GM18511 (cell line): ENCODE measurements around the gene PPP3R2.

ENCODE experiments used
- ATAC-seq: cut with Tn5 transposase; IDR thresholded peaks from one replicate; pipeline ENCODE4 v1.9.1; 2021; ENCODE audit warnings: mild to moderate bottlenecking, moderate library complexity; ENCODE audit not compliant: unreplicated experiment

Gene PPP3R2

GRCh38 chr9:101594796-101595195 lies at the start of gene PPP3R2:
TSS of gene PPP3R2 (minus strand) at chr9:101594969. CDS start at chr9:101594921, 48 bp downstream.
- no peak for ATAC-seq

- ATAC-seq: no peak
Measured at GRCh38 chr9:101639785-101640665, 45.3 kb upstream of the PPP3R2 start.

- no peak for ATAC-seq
Measured at GRCh38 chr9:101639311-101639710, 44.5 kb upstream of the PPP3R2 start.

- ATAC-seq: no peak
Measured at GRCh38 chr9:101636247-101636646, 41.5 kb upstream of the PPP3R2 start.

- ATAC-seq: no peak
Measured at GRCh38 chr9:101635473-101635872, 40.7 kb upstream of the PPP3R2 start.

- ATAC-seq: no peak
Measured at GRCh38 chr9:101634741-101635409, 40.1 kb upstream of the PPP3R2 start.

GRCh38 chr9:101632611-101633010 lies 37.8 kb upstream of the PPP3R2 start:
- ATAC-seq: no peak

- no peak for ATAC-seq
Measured at GRCh38 chr9:101631892-101632291, 37.1 kb upstream of the PPP3R2 start.

GRCh38 chr9:101629636-101630035 lies 34.9 kb upstream of the PPP3R2 start:
- no peak for ATAC-seq

GRCh38 chr9:101628173-101628572 lies 33.4 kb upstream of the PPP3R2 start:
- ATAC-seq: no peak

GRCh38 chr9:101626295-101626694 lies 31.5 kb upstream of the PPP3R2 start:
- ATAC-seq: no peak

GRCh38 chr9:101625876-101626275 lies 31.1 kb upstream of the PPP3R2 start:
- no peak for ATAC-seq

- peak; percentile 68 for ATAC-seq
Measured at GRCh38 chr9:101620452-101620851, 25.7 kb upstream of the PPP3R2 start.

GRCh38 chr9:101618698-101619097 lies 23.9 kb upstream of the PPP3R2 start:
- peak; percentile 69 for ATAC-seq

GRCh38 chr9:101605547-101605946 lies 10.8 kb upstream of the PPP3R2 start:
- ATAC-seq: no peak

- no peak for ATAC-seq
Measured at GRCh38 chr9:101604296-101604695, 9.5 kb upstream of the PPP3R2 start.

- ATAC-seq: peak; percentile 82
Measured at GRCh38 chr9:101601904-101602765, 7.4 kb upstream of the PPP3R2 start.

- ATAC-seq: no peak
Measured at GRCh38 chr9:101593345-101593744, 1.4 kb downstream of the PPP3R2 start.

- ATAC-seq: no peak
Measured at GRCh38 chr9:101592788-101593187, 2.0 kb downstream of the PPP3R2 start.

- ATAC-seq: no peak
Measured at GRCh38 chr9:101591787-101592446, 2.9 kb downstream of the PPP3R2 start.

- ATAC-seq: no peak
Measured at GRCh38 chr9:101590901-101591300, 3.9 kb downstream of the PPP3R2 start.
